ENCODE results near the gene FXYD1.

The FXYD1 gene

GRCh38 chr19:35167251-35168119 lies 28.9 kb downstream of the FXYD1 start:
- H3K4me3 ChIP-seq (ENCODE audit: severe bottlenecking): no peak overlapping the region
- no peak for TF ChIP-seq CTCF (IDR thresholded peaks at IDR 0.05; ENCODE audit: poor library complexity, severe bottlenecking)
- H3K9me3 ChIP-seq (ENCODE audit: severe bottlenecking): peaks cover 4% of the 10 kb centered on the region
- DNase-seq (ENCODE audit: low spot score): peak; percentile 17
- no peaks in the 10 kb centered on the region for H3K27me3 ChIP-seq (ENCODE audit: insufficient read depth, poor library complexity, severe bottlenecking)
- H3K36me3 ChIP-seq (ENCODE audit: low read depth): peaks cover 49% of the 10 kb centered on the region
- no peak overlapping the region for H3K27ac ChIP-seq (ENCODE audit: poor library complexity, severe bottlenecking)
- peaks cover 10% of the 10 kb centered on the region for H3K4me1 ChIP-seq (ENCODE audit: insufficient read depth, poor library complexity, severe bottlenecking)
- ATAC-seq (ENCODE audit: low read depth): no peak

- H3K27ac ChIP-seq (ENCODE audit: poor library complexity, severe bottlenecking): no peak overlapping the region
- no peaks in the 10 kb centered on the region for H3K27me3 ChIP-seq (ENCODE audit: insufficient read depth, poor library complexity, severe bottlenecking)
- ATAC-seq (ENCODE audit: low read depth) (peak; percentile 87), DNase-seq (ENCODE audit: low spot score) (peak; percentile 63)
- no peak for TF ChIP-seq CTCF (IDR thresholded peaks at IDR 0.05; ENCODE audit: poor library complexity, severe bottlenecking)
- H3K9me3 ChIP-seq (ENCODE audit: severe bottlenecking): peaks cover 2% of the 10 kb centered on the region
- no peak overlapping the region for H3K4me3 ChIP-seq (ENCODE audit: severe bottlenecking)
- H3K36me3 ChIP-seq (ENCODE audit: low read depth): peaks cover 43% of the 10 kb centered on the region
- peaks cover 10% of the 10 kb centered on the region for H3K4me1 ChIP-seq (ENCODE audit: insufficient read depth, poor library complexity, severe bottlenecking)
Observed at GRCh38 chr19:35168196-35168595, 29.6 kb downstream of the FXYD1 start.

GRCh38 chr19:35169221-35169995 lies 30.8 kb downstream of the FXYD1 start:
- TF ChIP-seq CTCF (IDR thresholded peaks at IDR 0.05; ENCODE audit: poor library complexity, severe bottlenecking): no peak
- peaks cover 32% of the 10 kb centered on the region for H3K36me3 ChIP-seq (ENCODE audit: low read depth)

GRCh38 chr19:35170359-35171061 lies 31.9 kb downstream of the FXYD1 start:
- no peak overlapping the region for H3K4me3 ChIP-seq (ENCODE audit: severe bottlenecking)
- H3K27me3 ChIP-seq (ENCODE audit: insufficient read depth, poor library complexity, severe bottlenecking): no peaks in the 10 kb centered on the region
- H3K9me3 ChIP-seq (ENCODE audit: severe bottlenecking): no peaks in the 10 kb centered on the region
- H3K27ac ChIP-seq (ENCODE audit: poor library complexity, severe bottlenecking): no peak overlapping the region
- DNase-seq (ENCODE audit: low spot score) (peak; percentile 38), ATAC-seq (ENCODE audit: low read depth) (no peak)
- H3K4me1 ChIP-seq (ENCODE audit: insufficient read depth, poor library complexity, severe bottlenecking): peaks cover 10% of the 10 kb centered on the region
- H3K36me3 ChIP-seq (ENCODE audit: low read depth): peaks cover 21% of the 10 kb centered on the region
- TF ChIP-seq CTCF (IDR thresholded peaks at IDR 0.05; ENCODE audit: poor library complexity, severe bottlenecking): no peak

More at GRCh38 chr19:35169221-35169995, 30.8 kb downstream of the FXYD1 start:
- DNase-seq (ENCODE audit: low spot score) (peak; percentile 37), ATAC-seq (ENCODE audit: low read depth) (no peak)
- Histone ChIP-seq H3K4me1 (ENCODE audit: insufficient read depth, poor library complexity, severe bottlenecking) (peaks cover 10% of the 10 kb centered on the region), H3K27ac (ENCODE audit: poor library complexity, severe bottlenecking) (no peak overlapping the region), H3K4me3 (ENCODE audit: severe bottlenecking) (no peak overlapping the region), H3K9me3 (ENCODE audit: severe bottlenecking) (no peaks in the 10 kb centered on the region), H3K27me3 (ENCODE audit: insufficient read depth, poor library complexity, severe bottlenecking) (no peaks in the 10 kb centered on the region)
